IPS-NIHi11 (cell line): ENCODE data around the gene MITF.
"Not testable (repeated sequence)": the region's sequence is repeated elsewhere in the genome, so short reads cannot be mapped to it uniquely, and the experiment has no call there.

Source experiments
- DNase-seq: peaks from one replicate; pipeline ENCODE4 v3.0.0; 2012; ENCODE audit warnings: mixed read lengths, low spot score

Gene MITF

DNA sequence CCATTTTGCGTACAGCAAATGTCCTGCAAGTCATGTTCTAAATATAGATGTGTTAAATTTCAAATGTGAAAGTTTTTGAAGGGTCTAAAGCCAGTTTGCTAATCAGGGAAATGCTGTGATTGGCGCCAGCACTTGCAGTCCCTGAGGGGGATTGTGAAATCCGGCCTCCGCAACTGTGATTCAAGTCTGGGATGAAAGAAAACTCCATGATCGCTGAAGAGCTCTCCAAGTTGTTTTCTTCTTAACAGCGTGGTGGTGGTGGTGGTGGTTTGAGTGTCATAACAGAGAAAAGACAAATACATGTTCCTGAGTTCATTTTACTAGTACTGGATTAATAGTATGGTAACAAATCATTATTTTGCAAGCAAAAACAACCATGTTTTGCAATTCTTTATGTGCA, 51.8 kb downstream of the MITF start:
- DNase-seq: no peak

GRCh38 chr3:69791919-69792399, 52.7 kb downstream of the MITF start:
- no peak for DNase-seq

GRCh38 chr3:69796126-69796525, 56.9 kb downstream of the MITF start:
- not testable (repeated sequence) for DNase-seq

DNA sequence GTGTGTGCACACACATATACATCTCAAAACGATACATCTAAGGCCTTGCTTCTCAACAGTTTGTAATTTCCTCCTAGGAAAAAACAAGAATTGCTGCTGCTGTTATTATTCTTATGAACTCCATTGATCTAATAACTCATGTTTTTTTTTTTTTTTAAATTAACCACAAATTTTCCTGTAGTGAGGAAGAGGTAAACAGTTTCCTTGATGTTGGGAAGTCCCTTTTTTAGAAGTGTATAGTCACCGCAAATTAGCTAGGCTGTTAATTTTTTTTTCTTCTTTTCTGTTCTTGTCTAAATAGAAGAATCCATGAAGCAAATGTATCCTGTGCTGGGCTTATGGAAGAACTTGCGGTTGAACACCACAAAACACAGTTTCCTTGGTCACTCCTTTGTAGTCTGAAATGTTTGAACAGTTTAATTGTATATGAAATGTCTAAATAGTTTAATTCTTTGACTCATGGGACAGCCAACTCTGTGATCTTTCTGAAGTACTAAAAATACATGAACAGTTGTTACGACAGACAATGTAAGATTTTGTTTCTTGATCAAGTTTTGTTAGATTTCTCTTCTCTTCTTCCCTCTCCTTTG, 64.5 kb downstream of the MITF start:
- no peak for DNase-seq

DNA sequence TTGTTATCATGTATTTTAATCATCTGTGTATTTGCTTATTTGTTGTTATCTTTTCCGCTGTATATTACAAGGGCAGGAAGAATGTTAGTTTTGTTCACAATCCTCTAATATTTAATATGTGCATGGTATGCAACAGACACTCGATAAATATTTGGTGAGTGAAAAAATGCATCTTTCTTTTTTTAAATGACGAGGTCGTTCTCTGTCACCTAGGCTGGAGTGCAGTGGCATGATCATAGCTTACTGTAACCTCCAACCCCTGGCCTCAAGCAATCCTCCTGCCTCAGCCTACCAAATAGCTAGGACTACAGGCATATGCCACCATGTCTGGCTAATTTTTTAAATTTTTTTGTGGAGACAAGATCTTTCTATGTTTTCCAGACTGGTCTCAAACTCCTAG, 66.2 kb downstream of the MITF start:
- DNase-seq: no peak

DNA sequence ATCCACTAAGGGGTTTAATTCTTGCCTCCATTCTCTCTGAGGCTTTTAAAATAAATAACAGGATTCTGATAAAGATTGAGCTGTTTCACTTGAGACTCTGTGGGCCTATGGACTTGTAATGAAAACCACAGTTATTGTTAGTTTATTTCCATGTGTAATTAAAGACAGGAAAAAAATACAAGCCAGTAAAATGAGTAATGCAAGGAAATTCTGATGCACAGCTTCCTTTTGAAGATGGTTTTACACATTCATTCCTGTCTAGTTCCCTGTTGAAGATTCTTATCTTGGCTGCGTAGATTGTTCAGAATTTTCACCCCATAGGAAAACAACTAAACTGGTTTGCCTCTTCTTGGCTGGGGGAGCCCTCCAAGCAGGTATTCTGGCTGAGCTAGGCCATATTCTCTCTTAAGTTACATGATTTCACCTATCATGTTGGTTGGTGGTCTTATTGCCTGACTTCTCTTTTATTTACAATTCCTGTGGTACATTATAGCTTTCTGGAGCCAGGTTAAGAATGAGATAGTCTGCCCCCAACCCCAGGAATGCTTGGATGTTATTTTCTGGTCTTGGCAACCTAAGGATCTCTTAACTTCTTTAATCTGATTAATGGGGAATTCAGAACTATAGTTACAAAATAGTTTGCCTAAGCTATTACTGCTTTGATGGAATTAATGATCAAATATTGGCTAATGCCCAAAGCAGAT, 67.6 kb downstream of the MITF start:
- no peak for DNase-seq

GRCh38 chr3:69807674-69808073, 68.4 kb downstream of the MITF start:
- no peak for DNase-seq

DNA sequence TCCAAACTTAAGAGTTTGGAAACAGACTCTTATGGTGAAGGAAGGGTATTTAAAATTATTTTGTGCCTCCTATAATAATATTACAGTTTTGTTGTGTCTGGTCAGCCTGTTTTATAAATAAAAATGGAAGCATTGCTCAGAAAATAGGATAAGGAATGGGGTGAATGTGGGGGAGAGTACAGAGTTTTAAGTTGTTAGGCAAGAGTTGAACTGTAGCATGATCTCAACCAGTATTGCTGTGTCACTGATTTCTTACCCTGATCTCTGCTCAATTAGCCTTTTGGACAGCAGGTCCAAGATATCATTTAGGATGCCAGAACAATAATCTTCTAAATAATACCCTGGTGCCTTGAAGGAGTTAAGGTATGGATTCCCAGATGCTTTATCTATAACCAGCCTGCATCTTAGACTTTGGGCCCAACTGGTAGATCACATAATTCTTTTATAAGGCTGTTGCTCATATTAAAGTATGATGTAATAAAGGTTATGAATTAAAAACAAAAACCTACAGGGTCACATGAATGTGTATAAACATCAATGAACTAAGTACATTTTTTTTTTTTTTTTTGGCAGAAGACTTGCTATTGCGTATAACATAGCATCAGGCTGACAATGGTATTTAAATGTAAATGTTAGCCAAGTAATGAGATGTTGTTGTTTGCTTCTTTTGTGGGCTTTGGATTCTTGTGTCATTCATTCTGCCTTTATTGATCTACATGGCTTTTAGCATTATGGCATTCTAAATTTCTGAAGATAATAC, 70.0 kb downstream of the MITF start:
- DNase-seq: no peak

GRCh38 chr3:69811452-69812401, 72.5 kb downstream of the MITF start:
- no peak for DNase-seq

- no peak for DNase-seq
These were observed 76.7 kb downstream of the MITF start for GRCh38 chr3:69815970-69816369.

DNA sequence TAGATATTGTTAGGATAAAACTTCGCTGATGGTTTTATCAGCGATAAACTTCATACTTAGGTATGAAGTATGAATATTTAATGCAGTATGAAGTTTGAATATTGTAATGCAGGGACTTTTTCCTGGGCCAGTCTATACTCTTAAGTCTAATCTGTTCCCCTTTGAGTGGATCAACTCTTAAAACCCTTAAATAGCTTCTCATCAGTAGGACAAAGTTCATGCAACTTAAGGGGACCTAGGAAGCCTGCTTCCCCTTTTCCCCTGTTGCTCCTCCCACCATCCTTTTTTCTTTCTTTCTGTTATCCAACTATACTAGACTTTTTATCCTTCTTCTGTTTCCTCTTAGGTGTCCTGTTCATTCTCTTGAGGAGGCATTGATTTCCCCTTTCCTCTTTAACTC, 78.7 kb downstream of the MITF start:
- no peak for DNase-seq

- DNase-seq: no peak
These were observed 80.0 kb downstream of the MITF start for GRCh38 chr3:69819282-69819681.

DNA sequence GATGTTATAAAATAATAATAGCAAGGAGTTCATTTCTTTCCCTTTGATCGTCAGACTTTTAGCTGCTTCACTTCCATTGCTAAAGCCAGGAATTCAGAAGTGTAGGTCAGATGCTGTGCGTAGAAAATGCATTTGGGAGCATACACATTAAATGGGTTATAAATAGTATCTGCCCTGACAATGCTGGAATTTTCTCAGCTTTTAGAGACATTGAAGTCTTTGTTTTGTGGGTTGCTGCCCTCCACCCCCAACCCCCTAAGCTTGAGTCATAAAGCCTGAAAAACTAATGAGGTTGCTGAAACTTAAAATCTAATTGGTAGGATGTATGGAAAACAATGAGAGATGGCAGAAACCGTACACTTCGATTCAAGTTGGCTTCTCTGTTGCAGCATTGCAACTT, 81.9 kb downstream of the MITF start:
- DNase-seq: no peak

GRCh38 chr3:69823743-69824142, 84.5 kb downstream of the MITF start:
- DNase-seq: no peak

GRCh38 chr3:69825446-69825845, 86.2 kb downstream of the MITF start:
- DNase-seq: no peak

GRCh38 chr3:69827127-69827526, 87.9 kb downstream of the MITF start:
- DNase-seq: no peak

- no peak for DNase-seq
These were observed 89.6 kb downstream of the MITF start for GRCh38 chr3:69828817-69829216.

- DNase-seq: no peak
These were observed 90.9 kb downstream of the MITF start for GRCh38 chr3:69830147-69830546.

DNA sequence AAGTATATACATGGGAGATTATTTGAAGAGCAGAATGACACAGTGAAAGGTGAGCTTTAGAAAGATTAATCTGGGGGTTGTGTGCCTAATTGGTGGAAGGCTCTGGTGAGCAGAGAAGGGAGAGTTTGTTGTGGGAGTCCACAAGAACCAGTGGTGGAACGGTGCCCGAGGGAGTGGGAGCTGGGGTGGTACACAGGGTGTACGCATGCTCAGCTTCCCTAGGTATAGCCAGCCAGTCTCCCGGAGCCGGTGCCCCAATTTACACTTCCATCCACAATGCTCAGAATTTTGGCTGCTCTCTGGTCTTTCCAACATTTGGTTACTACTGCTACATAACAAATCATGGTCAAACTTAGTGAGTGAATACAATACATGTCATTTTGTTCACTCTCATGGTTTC, 92.5 kb downstream of the MITF start:
- no peak for DNase-seq

- DNase-seq: no peak
These were observed 94.3 kb downstream of the MITF start for GRCh38 chr3:69833591-69833990.

DNA sequence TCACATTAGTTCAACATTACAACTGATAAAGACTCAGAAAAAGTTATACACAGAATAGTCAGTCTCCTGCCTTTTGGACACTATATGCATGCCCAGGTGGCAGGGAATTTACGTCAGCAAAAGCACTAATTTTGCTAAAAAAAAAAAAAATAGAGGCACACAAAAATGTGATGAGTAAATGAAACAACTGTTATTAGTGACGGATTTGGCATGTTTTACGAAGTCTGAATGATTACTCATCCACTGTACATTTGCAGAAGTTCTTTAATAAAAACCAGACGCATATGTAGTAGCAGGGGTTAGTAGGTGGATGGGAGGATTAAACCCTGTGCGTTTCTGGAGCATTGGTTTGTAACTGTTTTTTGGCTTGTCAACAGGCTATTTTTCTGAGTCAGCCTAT, 99.0 kb downstream of the MITF start:
- DNase-seq: no peak
